CD4-positive, alpha-beta T cell treated with Interleukin-6 for 4 hours (primary cell): ENCODE results near the gene SPATA25.

Source experiments
- DNase-seq: peaks from one replicate; pipeline ENCODE4 v3.0.0-alpha.2; 2020; ENCODE audit warnings: mixed read lengths

Gene SPATA25

DNA sequence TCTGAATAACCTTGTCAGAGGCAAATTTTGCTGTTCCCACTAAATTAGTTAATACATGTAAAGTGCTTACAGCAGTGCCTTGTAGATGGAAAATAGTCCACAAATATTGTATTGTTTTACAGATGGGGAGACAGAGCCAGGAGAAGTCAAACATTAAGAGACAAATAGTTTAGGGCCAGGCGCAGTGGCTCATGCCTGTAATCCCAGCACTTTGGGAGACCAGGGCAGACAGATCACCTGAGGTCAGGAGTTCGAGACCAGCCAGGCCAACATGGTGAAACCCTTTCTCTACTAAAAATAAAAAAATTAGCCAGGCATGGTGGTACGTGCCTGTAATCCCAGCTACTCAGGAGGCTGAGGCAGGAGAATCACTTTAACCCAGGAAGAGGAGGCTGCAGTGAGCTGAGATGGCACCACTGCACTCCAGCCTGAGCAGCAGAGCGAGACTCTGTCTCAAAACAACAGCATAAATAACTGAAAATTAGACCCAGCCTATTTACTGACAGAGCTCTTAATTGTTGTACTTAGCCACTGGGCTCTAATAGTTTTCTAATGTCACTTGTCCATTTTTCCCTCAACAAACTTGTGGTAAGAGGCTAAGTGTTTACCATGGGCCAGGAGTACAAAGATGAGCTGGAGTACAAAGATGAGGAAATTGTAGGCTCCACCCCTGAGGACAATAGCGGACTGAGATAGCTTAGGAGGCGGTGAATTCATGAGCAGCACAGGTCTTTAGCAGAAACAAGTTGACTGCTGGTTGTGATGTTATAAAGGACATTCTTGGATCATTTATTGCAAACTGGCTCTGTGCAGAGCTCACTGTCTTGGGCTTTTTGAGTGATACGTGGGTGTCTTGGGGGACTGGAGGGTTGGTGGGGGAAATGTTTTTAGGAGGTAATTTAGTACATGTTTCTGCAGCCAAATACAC lies 23.6 kb downstream of the SPATA25 start:
- no peak for DNase-seq

GRCh38 chr20:45861221-45862075 lies 26.0 kb downstream of the SPATA25 start:
- DNase-seq: no peak

GRCh38 chr20:45860560-45861220 lies 26.7 kb downstream of the SPATA25 start:
- no peak for DNase-seq

DNA sequence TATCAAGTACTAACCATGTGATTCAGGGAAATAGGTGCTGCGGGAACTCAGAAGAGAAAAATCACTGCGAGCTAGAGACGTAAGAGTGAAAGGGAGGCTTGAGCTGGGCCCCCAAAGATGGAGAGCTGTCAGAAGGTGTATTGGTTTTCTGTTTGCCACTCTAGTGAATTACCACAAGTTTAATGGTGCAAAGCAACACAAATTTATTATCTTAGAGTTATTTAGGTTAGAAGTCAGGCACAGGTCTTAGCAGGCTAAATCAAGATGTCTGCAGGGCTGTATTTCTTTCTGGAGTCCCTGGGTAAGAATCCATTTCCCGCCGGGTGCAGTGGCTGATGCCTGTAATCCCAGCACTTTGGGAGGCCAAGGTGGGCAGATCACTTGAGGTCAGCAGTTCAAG lies 27.5 kb downstream of the SPATA25 start:
- DNase-seq: no peak

- DNase-seq: peak; percentile 54
Observed at GRCh38 chr20:45857882-45858216, 29.6 kb downstream of the SPATA25 start.

DNA sequence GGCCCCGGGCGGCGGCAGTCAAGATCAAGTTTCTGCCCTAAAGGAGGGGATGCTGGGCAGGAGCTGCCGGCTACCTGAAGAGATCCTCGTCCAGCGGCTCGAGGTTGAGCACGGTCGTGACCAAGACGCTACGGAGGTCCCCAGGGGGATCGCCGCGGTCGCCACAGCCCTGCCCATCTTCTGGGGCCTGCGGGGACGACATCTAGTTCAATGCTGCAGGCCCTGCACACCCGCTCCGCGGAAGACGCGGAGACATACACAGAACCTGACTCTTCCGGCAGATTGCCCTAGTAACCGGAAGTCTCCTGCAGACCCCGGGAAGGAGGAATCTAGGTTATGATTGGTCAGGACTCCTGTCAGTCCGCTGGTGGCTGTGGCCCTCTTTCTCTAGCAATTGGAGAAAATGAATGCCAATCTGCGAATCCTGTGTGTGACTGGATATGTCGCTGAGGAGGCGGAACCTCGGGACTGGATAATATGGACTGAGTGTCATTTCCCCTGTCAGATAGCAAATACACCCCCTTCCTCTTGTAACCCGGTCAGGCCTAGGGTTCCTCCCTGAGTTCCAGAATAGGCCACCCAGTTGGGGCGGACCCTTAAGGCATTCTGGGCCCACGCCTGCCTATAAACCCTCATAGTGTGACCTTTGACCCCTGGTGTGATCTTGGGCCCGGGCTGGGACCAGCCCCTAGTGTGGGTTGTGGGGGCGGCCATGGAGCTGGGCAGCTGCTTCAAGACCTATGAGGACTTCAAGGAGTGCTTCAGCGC lies 30.1 kb downstream of the SPATA25 start, which contains the start of the genes ACOT8 and ZSWIM3:
ACOT8 (minus strand) TSS at position 279 of the 768 bp plus-strand sequence; CDS start at position 202, 77 bp downstream.
ZSWIM3 (plus strand) TSS at position 501 of the 768 bp plus-strand sequence; CDS start at position 713, 212 bp downstream.
- peak; percentile 93 for DNase-seq

DNA sequence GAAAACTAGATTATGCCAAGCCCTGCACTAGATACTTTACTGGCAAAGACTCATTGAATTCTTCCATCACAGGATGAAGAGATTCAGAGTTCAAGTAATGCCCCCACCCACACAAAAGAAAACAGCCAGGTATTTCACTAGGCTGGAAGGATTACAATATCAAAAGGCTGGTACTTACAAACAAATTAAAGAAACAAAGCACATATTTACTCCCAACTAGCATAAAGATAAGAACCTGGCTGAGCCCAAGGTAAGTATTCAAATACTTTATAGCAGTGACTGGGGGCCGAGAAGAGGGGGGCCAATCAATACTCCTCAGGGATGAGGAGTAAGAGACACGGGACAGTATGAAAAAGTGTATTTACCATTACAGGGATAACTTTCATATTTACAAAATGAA lies 33.9 kb downstream of the SPATA25 start:
- no peak for DNase-seq

GRCh38 chr20:45852326-45852725 lies 35.1 kb downstream of the SPATA25 start:
- no peak for DNase-seq

DNA sequence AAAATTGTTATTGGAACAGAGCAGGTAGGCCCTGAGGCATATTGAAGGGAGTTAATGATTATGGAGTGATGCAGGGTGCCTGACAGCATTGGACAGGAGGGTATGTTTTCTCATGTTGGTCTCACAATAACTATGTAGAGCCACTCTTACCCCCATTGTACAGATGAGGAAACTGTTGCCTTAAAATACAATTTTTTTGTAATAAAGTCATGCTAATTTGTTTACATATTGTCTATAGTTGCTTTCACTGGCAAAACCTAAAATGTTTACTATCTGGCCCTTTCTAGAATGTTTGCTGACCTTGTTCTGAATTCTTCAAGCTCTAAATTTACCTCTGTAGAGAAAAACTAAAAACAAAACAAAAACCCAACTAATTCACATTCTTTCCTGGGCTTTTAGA lies 35.9 kb downstream of the SPATA25 start:
- DNase-seq: no peak

DNA sequence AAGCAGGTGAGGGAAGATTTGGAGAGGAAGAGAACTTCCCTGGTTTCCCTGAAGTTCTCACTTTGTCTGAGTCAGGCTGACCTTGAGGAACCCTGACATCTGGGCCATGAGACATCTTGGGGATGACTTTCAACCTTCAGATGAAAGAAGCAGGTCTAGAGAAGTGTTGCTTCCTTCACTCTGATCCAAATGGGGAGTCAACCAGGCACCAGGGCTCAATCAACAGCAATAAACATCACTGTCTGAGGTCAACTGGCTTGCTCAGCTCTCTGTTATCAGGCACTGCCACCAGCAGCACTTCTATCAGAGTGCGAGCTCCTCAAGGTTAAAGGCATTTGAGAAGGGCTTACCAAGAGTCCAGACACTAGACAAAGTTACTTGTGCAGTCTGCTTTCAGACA lies 36.5 kb downstream of the SPATA25 start:
- no peak for DNase-seq

DNA sequence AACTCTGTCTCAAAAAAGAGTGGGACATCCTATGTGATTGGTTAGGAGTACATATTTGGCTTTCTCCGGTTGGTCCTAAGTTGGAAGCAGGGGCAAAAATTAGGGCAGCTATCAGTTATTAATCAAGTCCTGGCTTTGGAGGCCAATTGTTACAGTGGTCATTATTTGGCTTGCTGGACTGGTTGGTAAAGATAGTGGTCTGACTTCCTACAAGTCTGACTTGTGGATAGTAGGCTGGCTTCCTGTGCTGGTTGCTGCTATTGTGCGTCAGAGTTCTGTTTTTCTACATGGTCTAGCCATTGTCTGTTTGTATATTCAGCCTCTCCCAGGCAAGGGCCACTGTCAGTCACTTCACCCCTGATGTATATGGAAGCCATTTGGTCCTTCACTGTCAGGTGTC lies 37.2 kb downstream of the SPATA25 start:
- DNase-seq: no peak

- no peak for DNase-seq
Observed at GRCh38 chr20:45848969-45849582, 38.3 kb downstream of the SPATA25 start.

GRCh38 chr20:45848421-45848820 lies 39.0 kb downstream of the SPATA25 start:
- DNase-seq: no peak

GRCh38 chr20:45845452-45845851 lies 42.0 kb downstream of the SPATA25 start:
- no peak for DNase-seq

- DNase-seq: no peak
Observed at GRCh38 chr20:45843506-45843905, 43.9 kb downstream of the SPATA25 start.

DNA sequence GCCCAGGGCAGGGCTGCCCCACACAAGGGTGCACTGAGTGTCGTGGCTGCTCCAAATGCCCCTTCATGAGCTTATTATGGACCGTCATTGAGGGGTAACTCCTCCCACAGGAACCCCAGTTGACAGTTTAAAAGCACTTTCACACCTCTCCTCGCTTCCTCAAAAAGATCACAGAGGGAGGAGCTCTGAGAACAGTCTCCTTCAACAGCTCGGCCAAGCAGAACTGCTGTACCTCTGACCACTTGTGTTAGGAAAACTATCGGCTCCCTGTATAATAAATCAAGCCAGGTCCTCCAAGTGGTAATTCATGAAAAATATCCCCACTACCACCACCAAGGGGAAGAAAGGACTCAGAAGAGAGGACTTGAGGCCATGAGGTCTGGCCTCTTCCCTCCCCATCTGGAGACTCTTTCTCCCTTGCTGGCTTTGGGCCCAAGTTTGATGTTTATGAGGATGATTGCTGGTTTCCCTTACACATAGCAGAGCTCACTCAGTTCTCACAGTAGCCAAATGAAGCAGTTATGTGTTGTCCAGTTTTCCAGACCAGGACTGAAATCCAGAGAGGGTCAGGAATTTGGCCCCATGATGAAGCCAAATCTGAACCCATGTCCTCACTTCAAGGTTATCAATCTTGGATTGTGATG lies 45.1 kb downstream of the SPATA25 start:
- no peak for DNase-seq

DNA sequence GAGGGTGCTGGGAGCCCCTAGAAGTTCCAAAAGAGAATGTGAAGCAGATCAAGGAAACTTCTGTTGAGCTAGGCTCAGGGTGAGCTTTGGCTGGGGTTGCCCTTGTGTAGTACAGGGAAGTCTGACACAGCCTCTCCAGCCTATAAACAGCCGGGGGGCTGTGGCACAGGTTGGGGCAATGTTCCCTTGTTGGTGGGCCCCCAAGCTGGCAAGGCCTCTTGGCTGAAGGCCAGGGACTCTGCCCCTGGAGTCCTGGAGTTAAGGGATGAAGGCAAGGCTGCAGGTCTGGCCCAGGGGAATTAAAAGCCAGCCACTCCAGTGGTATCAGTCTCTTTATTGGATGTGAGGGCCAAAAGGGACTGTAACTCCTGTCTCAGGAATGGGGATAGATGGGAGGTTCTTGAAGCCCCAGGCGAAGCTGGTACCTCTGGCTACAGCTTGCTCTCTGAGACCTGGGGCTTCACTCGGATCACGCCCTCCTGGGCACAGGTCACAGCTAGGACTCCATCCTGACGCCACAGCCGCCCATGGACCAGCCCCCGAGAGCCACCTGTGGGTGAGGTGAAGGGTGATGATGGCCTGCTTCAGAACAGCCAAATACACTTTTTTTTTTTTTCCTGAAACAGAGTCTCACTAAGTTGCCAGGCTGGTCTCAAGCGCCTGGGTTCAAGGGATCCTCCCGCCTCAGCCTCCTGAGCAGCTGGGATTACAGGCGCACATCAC lies 45.9 kb downstream of the SPATA25 start:
- no peak for DNase-seq

- no peak for DNase-seq
Observed at GRCh38 chr20:45840700-45841198, 46.7 kb downstream of the SPATA25 start.

DNA sequence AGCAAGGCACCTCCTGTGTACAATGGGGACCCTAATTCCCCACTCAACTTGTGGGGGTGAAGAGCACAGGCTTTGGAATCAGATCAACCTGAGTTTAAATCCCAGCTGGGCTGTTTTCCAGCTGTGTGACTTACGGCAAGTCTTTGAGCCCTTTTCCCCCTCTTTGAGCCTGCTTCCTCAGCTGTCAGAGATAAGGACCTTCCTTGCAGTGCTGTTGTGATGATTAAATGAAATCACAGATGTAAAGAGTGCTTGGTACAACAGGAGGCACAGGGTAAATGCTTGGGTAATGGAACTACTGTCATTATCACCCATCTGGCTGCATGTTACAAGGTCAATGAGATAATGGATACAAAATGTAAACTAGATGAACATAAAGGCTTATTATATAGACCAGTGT lies 50.6 kb downstream of the SPATA25 start:
- DNase-seq: no peak
